HG02981 (cell line): ENCODE data around the gene PADI6.
"Not testable (repeated sequence)": the region's sequence is repeated elsewhere in the genome, so short reads cannot be mapped to it uniquely, and the experiment has no call there.

Source experiments
- ATAC-seq: cut with Tn5 transposase; IDR thresholded peaks from one replicate; pipeline ENCODE4 v1.9.1; 2021; ENCODE audit warnings: mild to moderate bottlenecking, moderate library complexity; ENCODE audit not compliant: unreplicated experiment

PADI6 gene

DNA sequence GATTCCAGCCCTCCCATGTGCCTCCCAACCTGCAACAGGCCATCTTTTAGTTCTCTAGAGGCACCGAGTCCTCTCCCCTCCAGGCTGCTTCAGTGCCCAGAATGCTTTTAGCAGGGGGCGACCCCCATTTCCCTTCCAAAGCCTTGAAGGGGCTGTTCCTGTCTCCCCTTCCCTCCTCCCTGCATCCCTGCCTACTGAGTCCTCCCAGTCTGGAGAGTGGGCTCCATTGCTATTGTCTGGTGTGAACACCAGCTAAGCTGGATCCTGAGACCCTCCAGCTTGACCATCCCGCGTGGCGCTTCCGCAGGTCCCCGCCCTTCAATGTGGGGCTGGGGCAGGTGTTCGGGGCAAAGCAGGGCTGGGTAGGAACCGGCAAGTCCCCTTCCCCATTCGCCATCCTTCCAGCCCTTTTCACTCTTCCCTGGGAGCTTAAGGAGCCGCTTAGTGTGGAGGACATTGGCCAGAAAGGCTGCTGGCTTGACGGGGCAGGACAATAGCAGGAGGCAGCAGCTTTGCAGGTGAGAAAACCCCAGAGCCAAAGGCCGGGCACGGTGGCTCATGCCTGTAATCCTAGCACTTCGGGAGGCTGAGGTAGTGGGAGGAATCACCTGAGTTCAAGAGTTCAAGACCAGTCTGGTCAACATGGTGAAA, 32.2 kb downstream of the PADI6 start:
- ATAC-seq, result no peak

DNA sequence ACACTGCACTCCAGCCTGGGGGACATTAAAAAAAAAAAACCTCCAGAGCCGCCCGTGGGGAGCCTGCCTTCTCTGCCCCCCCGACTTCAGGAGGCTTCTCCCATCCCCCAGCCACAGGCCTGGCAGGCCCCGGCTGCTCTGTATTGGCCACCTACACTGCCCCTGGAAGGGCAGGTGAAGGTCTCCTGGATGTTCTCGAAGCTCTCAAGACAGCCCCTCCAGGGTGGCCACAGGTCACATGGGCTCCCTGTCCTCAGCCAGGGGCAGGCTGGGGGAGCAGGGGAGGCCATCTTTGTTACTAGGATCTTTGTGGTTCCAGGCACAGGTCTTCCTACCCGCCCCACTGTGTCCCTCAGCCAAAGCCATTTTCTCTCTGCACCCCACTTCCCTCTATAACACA, 32.8 kb downstream of the PADI6 start:
- no peak for ATAC-seq

DNA sequence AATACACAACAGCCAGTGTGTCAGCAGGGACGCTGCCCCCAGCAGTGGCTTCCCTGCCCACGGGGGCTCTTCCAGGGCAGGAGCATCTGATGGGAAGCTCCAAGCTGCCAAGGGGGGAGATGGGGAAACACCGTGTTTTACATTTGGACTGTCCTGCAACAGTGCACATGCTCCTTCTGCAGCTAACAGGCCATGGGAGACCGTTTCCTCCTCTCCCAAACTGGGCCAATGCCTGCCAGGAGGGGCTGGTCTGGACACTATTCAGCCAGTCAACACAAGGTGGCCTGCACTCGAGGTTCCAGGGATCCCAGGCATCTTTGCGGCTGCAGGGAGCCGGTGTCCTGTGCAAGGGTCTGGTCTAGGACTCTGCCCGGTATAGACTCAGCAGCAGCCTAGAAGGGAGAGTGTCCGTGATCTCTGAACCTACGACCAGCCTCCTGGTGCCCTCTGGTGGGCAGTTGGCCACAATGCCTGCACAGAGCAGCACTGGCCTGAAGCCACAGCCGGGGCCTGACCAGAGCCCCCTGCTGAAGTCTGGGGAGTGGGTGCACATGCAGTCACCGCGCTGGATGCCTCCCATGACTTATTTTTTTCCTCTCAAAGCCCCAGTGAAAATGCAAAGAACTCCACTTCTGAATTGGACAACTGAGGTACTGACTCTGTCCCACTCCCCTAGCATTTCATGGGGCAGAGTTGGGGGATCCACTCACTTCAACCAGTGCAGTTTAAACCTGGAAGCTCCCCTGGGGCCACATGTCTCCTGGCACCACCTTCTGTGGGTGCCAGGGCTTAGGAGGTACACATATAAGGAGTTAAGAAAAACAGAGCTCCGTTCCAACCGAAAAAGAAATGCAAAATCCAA, 34.1 kb downstream of the PADI6 start:
- ATAC-seq, result peak; percentile 56

DNA sequence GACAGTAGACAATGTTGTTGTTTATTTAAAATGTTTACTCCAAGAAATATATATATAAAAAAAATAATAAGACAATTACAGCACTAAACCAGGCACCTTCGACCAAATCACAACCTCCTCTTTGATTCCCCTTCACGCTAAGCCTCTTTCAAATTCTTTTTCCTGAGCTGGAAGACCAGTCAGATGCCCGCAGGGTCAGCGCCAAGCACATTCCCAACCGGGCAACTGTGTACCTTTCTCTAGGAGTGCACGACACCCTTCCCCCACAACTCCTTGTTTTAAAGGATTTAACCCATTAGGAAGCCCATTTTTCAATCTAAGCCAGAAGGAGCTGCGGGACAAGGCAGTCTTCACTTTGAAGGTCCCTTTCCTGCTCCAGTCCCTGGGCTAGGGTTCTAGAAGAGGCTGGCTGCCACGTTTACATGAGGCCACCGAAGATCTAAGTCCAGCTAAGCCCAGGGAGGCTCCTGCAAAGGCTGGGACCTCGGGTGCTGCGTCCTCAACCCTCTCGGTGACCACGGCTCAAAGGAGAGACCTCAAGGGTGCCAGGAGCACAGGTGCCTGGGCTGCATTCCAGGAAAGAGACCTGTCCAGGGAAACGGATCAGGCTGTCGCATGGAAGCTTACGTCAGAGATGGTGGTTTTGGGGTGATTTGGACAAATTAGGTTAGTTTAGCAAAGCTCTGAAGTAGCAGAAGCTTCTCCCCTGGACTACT, 34.9 kb downstream of the PADI6 start:
- ATAC-seq, result not testable (repeated sequence)

DNA sequence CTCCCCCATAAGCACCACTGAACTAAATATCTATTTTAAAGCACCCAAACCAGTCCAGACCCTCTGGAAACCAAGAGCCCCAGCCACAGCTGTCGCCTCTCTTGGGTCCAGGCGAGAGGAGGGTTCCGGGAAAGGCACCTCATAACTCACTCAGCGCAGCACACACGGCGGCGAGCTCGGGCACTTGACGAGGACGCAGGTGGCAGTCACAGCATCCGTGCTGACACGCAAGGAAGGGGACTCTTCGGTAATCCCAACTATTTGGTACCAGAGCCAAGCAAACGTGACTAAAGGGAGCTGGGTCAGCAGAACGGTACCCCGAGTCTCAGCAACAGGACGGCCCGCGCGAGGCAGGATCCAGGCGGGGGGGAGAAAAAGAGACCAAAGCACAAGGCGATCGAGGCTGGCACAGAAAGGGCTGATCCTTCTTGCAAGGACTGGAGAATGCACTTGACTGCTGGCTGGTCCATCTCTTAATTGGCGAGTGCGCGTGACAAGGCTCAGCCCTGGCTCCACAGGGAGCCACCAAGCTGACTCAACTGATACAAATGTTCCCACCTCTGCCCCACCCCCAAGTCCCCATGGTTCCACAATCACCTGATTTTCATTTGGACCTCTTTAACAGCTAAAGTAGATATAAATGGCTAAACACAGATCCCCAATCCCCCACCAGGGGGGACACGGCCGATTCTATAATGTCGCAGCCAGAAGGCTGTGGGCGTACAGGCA, 36.0 kb downstream of the PADI6 start:
- not testable (repeated sequence) for ATAC-seq

DNA sequence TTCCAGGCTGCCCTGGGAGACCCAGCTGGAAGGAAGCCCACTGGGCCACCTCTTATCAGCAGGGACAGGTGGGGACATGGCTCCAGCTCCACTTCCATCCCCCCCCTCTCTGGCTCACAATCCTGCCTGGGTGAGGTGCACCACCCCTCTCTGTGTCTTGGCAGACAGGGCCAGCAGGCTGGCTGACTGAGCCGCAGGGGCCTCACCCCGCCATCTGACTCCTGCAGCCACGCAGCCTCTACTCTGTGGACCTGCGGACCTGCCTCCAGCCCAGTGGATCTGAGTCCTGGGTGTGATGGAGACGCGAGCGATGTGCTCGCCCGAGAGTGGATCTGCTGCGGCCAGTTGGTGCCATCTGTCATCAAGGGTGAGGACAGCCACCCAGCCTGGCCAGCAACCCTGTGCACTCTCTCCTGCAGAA, 37.4 kb downstream of the PADI6 start:
- ATAC-seq, result no peak

DNA sequence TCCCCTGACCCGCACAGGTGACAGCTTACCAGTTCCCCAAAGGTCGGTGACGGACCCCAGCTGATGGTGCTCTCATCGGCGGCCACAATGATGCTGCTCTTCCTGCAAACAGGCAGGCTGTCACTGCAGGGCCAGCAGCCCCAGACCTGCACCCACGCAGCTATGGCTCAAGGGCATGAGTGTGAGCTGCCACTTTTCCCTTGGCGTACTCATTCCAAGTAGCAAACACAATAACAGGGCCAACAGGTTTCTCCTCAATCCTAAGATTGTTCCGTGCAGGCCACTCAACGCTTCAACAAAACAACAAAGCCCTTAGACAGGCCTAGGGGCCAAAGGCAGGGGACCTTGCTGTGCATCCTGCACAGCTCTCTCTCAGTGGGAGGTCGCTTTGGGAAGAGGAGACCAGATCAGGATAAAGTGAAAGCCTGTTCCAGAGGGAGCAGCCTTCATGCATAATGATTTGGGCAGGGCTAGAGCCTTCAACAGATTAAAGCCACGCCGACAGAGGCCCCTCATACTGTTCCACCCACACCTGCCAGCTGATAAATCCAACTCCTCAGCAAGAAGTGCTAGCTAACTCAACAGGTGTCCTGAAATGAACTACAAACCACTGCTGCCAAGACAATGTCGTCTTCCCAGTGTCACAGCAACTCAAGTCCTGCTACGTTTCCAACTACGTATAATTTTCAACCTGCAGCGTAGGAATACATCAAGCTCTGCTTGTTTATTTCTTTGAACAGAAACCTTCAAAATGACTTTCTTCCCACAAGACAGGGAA, 40.3 kb downstream of the PADI6 start:
- no peak for ATAC-seq

DNA sequence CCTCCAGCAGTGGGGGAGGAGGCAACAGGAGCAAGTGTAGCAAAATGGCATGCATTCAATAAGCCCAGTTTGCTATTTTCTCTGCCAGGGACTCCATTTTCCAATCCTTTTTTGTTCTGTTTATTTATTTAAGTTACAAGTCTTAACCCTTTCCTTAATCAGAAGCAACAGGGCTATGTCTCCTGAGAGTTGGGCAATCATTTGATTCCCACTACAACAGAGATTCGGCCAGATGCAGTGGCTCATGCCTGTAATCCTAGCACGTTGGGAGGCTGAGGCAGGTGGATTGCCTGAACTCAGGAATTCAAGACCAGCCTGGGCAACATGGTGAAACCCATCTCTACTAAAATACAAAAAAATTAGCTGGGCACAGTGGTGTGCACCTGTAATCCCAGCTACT, 42.0 kb downstream of the PADI6 start:
- ATAC-seq, result no peak

DNA sequence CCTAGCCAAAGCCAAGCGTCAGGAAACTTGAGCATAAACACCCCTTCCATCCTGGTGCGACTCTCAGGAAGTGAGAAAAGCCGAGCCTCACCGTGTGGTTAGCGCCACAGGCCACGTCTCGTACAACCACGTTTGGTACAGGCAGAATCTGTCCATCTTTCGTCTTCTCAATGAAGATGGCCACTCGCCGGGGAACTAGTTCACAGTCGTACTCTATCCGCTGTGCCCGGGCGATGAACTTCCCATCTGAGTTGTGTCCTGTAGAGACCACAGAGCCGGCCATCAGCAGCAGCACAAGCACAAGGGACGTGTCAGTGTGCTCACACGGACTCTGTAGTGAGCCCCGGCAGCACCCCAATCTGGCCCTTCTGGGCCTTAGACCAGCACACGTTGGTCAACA, 44.4 kb downstream of the PADI6 start:
- no peak for ATAC-seq

DNA sequence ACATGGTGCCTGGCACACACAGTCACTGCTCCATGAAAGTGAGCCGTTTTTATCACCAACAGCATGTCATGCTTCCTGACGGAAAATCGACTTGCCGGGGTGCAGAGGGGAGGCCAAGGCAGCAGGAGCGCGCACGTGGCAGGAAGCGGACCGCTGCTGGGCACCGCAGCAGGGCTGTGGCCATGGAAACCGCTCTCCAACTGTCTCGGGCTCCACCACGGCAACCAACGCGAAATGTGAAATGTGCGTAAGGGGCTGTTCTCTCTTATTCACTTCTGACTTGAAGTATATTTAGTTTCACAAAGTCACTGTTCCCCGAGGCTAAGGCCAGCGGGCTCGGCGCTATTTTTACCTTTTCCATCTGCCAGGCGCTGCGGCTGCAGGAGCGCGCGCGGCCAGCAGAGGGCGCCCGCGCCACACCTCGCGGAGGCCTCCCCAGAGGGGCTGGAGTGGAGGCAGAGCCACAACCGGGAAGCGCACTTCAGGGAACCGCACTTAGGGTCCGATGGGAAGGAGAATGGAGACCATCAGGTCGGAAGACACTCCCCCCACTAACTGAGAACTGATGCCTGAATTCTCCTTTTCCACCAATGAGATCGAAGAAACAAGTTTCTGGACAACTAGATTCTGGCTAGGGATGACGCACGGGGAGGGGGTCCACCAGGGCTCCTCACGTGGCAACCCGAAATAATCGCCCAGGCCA, 47.8 kb downstream of the PADI6 start:
- ATAC-seq, result no peak

DNA sequence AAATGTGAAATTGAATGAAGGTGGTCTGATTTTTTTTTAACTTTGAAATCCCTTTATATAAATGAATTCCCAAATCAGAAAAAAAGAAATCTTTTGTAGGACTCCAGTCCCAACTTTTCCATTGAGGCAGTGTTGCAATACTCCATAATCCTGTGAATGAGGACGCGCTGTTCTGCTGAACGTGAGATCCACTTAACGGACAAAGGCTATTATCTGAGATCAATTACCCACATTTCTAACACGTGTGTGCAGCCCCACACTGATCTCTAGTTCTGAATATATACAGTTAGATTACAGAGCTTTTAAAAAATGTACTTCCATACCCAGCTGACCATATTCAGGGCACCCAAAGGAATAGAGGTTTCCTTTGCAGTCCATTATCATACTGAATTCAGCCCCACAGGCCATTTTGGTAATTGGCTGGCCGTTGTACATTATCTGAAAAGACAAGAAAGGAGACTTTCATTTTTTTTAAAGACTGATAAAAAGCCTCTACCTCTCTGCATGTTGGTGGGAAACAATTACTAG, 48.5 kb downstream of the PADI6 start:
- ATAC-seq, result no peak

DNA sequence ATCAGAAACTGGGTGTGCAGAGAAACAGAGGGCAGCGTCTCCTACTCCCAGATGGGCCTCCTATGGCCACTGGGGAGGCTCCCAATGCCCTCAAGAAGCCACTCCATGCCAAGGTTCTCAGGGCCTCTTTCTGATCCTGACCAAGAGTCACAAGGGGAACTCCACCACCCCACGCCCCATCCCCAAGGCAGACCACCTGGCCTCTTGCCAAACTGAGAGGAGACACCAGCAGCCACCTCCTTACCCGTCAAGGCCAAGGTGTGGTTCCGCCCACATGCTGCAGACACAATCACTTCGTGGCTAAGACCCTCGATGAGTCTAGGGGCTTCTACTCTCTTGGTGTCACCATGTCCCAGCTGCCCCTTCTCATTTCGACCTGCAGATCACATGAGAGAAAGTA, 50.5 kb downstream of the PADI6 start:
- ATAC-seq, result no peak

DNA sequence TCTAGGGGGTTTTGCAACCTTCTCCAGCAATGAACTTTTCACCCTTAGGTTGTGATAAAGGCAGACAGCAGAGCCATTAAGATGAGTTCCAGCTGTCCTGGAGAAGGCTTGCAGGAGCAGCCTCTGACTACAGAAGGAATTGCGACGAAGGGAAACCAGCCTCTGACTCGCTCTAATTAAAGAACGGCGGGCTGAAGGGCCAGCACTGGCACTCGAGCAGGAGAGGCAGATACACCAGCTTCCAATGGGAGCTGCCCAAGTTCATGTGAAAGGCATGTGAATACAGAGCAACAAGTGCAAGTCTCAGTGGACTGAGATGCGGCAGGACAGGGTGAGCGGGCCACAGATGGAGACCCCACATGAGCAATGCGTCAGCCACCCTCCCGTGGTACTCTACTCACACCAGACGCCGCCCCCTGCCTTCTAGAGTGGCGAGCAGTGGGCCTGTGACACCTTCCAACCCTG, 51.8 kb downstream of the PADI6 start:
- ATAC-seq, result no peak

DNA sequence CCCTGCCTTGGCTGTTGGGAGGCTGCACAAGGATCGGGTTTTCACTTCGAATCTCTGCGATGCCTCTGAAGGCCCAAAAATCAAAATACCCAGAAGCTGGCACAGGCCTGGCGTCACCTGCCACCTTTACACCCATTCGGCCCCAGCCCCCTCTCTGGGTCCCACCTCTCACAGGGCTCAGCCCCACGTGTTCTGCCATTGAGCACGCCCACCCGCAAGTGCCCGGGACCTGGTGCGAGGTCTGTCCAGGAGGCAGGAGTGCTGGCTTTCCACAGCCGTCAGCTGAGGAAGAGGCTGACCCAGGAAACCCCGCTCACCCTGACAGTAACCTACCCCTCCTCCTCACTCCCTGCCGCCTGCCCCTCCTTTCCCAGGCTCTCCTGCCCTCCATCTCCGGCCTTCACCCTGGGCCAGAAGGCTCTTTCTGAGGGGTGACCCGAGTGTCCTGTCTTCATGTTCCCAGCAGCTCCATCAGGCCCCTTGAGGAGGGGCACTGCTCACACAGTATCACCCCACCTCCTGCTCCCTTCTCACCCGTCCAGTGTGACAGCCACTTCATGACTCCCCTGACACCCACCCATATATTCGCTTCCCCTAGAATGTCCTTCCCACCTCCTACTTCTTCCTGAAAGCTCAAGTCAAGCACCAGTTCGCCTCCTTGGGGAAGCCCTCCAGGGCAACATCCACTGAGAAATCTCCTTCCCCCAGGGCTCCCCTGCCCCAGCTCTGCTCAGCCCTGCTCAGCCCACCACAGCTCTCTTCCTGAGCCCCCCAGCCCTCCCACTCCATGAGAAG, 54.0 kb downstream of the PADI6 start:
- no peak for ATAC-seq

DNA sequence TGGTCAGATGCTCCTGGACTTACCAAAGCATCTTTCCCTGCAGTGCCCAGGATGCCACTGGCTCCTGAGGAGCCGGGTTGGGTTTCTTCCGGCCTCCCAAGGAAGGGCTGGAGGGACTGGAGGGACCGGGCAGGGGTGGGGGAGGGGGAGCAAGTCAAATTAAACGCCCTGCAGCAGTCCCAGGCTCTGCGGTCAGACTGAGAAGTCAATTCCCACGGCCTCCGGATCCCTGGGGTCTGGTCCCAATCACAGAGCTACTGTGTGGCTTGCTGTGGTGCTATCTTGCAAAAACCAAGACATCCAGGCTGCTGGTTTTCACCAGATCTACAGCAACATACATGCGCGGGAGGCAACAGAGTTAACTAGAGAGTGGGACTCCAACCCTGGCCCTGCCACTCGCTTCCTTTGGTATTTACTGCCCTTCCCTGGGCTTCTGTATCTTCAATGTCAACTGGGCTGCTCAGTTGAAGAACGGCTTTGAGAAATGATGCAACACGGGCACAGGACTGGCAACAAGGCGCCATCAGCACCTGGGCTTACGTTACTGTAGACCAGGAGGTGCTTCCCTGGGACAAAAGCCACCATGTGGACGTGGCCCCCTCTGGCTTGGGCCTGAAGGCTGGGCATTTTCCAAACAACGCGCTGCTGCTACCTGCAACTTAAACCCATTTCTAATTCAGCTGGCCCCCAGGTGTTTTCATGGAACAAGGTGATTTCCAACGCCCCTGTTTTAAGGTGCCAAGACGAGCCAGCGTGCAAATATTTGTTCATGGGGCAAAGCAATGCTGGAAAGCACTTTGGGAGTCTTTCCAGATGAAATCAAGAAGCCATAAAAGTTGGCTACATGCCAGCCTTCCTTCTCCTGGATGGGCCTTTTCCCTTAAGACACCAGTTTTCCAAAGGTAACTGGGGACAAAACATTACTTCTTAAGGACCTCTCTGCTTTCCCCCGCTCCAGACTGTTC, 56.0 kb downstream of the PADI6 start:
- ATAC-seq, result no peak

DNA sequence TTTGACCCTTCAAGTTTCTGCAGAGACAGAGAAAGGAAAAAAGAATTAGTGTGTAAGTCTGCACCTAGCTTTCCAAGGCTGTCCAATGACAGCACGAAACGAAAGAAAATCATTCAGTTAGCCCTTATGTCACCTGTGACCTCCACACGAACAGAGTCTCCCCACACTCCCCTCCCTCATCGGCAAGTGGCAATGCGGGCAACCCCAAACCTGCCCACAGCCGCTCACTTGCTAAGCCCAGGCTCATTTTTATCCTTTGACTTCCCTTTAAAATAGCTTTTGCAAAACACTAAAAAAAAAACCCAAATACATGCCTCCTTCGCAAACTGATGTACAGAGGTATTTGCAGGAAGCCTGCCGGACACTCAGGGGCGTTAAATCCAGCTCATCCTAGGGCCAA, 57.2 kb downstream of the PADI6 start:
- no peak for ATAC-seq

DNA sequence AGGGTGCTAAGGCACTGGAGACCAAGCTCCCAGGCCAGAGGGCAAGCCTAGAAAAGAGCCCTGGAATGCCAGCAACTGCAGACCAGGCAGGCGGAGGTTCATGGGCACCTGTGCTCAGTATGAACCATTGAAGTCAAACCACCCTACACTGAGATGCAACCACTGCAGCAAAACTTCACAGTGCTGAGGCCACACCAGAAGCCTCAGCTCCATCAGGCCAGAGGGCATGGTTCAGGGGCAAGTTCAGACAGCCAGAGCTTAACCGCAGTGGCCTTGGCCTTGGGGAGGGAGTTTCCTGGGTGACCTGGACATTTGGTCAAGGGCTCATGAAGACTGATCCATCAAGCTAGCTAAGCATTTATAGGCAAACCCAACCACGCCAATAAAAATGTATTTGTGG, 60.4 kb downstream of the PADI6 start:
- no peak for ATAC-seq
